Panc1 (cell line): ENCODE measurements around the gene TSPAN10. TPM values are rescaled to one million over a fixed set of nuclear protein-coding genes. Genes with fewer than 3 reads are reported as not detected.
"Not testable (repeated sequence)": the region's sequence is repeated elsewhere in the genome, so short reads cannot be mapped to it uniquely, and the experiment has no call there.

Experiments
- ATAC-seq: fragments of 200-7000 bp; cut with Tn5 transposase; 2 replicates; pipeline ENCODE4 v1.9.1; 2020; ENCODE audit warnings: mild to moderate bottlenecking, moderate library complexity
- BruUV-seq: library from RNA; stranded (reverse); fragments of 400-500 nt; replicated peaks from 2 replicates; lab custom pipeline; 2021; lab: Mats Ljungman, UMichigan
- CTCF ChIA-PET: fragments of 300-600 bp; sonication (Branson Sonifier 250); formaldehyde crosslinking; loops from one replicate; lab custom pipeline; 2022; ENCODE audit warnings: antibody characterized with exemption; lab: Charles Lee
- POLR2A ChIA-PET: fragments of 300-600 bp; sonication (Branson Sonifier 250); formaldehyde crosslinking; loops from one replicate; lab custom pipeline; 2022; ENCODE audit warnings: antibody characterized with exemption; lab: Charles Lee
- DNase-seq: peaks from one replicate; pipeline ENCODE4 v3.0.0-alpha.2; 2010; ENCODE audit warnings: low read depth, low spot score
- H3K27ac ChIP-seq: 2 replicates; pipeline ENCODE4 v1.5.1; 2011; ENCODE audit warnings: mild to moderate bottlenecking, low read length, inconsistent platforms
- H3K27me3 ChIP-seq: fragments of 200-500 bp; sonication (Bioruptor generic); 2 replicates; pipeline ENCODE4 v1.6.0; 2014; ENCODE audit warnings: low read length, inconsistent platforms; ENCODE audit not compliant: control insufficient read depth, insufficient read depth
- H3K36me3 ChIP-seq: fragments of 200-500 bp; sonication (Bioruptor generic); 2 replicates; pipeline ENCODE4 v1.5.1; 2014; ENCODE audit warnings: inconsistent platforms, mild to moderate bottlenecking, low read length, moderate library complexity; ENCODE audit not compliant: control insufficient read depth, insufficient read depth
- H3K4me1 ChIP-seq: 2 replicates; pipeline ENCODE4 v1.5.1; 2011; ENCODE audit warnings: inconsistent platforms, mild to moderate bottlenecking, low read length, moderate library complexity; ENCODE audit not compliant: control insufficient read depth, insufficient read depth
- H3K4me3 ChIP-seq, 2 experiments: 2 replicates each; pipeline ENCODE4 v1.5.1; 2011 to 2012; ENCODE audit warnings: low read depth in 2 of 2, low read length in 2 of 2, mild to moderate bottlenecking in 2 of 2, inconsistent platforms in 1 of 2, moderate library complexity in 1 of 2
- H3K9me3 ChIP-seq: fragments of 200-500 bp; sonication (Bioruptor generic); 2 replicates; pipeline ENCODE4 v1.5.1; 2014; ENCODE audit warnings: low read depth, mild to moderate bottlenecking, inconsistent platforms, low read length, moderate library complexity; ENCODE audit not compliant: control insufficient read depth, insufficient read depth
- CTCF ChIP-seq: fragments of 450-650 bp; IDR thresholded peaks from 2 replicates; pipeline ENCODE4 v1.5.1; 2017; ENCODE audit warnings: mild to moderate bottlenecking
- POLR2AphosphoS5 ChIP-seq: IDR thresholded peaks from 2 replicates; pipeline ENCODE4 v1.6.1; 2012; ENCODE audit warnings: mild to moderate bottlenecking, low read depth, low read length, moderate library complexity
- REST ChIP-seq, 2 experiments: IDR thresholded peaks; 2 replicates each; pipeline ENCODE4 v1.6.1; 2011 to 2012; ENCODE audit warnings: low read depth in 2 of 2, control low read depth in 1 of 2, low read length in 1 of 2, mild to moderate bottlenecking in 1 of 2, moderate library complexity in 1 of 2; ENCODE audit not compliant: insufficient read depth in 1 of 2
- SIN3A ChIP-seq: IDR thresholded peaks from 2 replicates; pipeline ENCODE4 v1.6.1; 2012; ENCODE audit warnings: low read depth, mild to moderate bottlenecking, low read length, moderate library complexity, borderline replicate concordance; ENCODE audit not compliant: insufficient read depth
- TCF7L2 ChIP-seq: IDR thresholded peaks from 2 replicates; pipeline ENCODE4 v1.6.1; 2011; ENCODE audit warnings: mild to moderate bottlenecking, low read depth, low read length, inconsistent platforms
- in situ Hi-C: cut with HindIII; loops from 2 replicates; pipeline ENCODE4 v1.10.0; 2016; ENCODE audit warnings: low sequenced_read_pairs, low pct_unique_long_range_greater_than_20kb
- intact Hi-C: fragments of 100-400 bp; cut with micrococcal nuclease; formaldehyde crosslinking; loops from one replicate; pipeline ENCODE4 v1.10.0; 2022; ENCODE audit not compliant: unreplicated experiment
- total RNA-seq: library from RNA; stranded (reverse); gene quantifications from one replicate; pipeline ENCODE4 v1.2.1, GENCODE V29; 2021; ENCODE audit not compliant: unreplicated experiment

TSPAN10 gene
- total RNA-seq, 1 experiment from 2014 or later, result 4.8 TPM

- no peak for DNase-seq
- intact Hi-C loops, result no loop called here
- Histone ChIP-seq H3K4me3 (no peak overlapping the region), H3K9me3 (no peaks in the 10 kb centered on the region), H3K4me1 (no peaks in the 10 kb centered on the region), H3K27me3 (no peaks in the 10 kb centered on the region), H3K36me3 (peaks cover 14% of the 10 kb centered on the region), H3K27ac (no peak overlapping the region)
- no TSS peak for BruUV-seq
- 0 out of 2 replicates have a peak, but pooled peaks have one; percentile 35 for ATAC-seq
- in situ Hi-C loops, result no loop called here
- ChIA-PET POLR2A (no interaction called here), CTCF (no interaction called here)
- TF ChIP-seq POLR2AphosphoS5 (no peak), SIN3A (no peak), CTCF (no peak), REST (IDR thresholded peaks at IDR 0.05; ENCODE audit: insufficient read depth in 1 of 2, low read depth in 2 of 2, low read length in 1 of 2) (no peak), TCF7L2 (no peak)
Measured at GRCh38 chr17:81615401-81615930, 21.5 kb upstream of the TSPAN10 start.

GRCh38 chr17:81616877-81617276 lies 20.1 kb upstream of the TSPAN10 start:
- intact Hi-C loops (no loop called here), in situ Hi-C loops (no loop called here)
- no peaks in the 10 kb centered on the region for H3K9me3 ChIP-seq
- POLR2A ChIA-PET, result no interaction called here
- ATAC-seq (no peak), DNase-seq (no peak)
- no TSS peak for BruUV-seq
- no peak overlapping the region for H3K27ac ChIP-seq
- no peaks in the 10 kb centered on the region for H3K4me1 ChIP-seq
- TF ChIP-seq CTCF (no peak), POLR2AphosphoS5 (no peak), SIN3A (no peak)
- no peak overlapping the region for H3K4me3 ChIP-seq
- H3K27me3 ChIP-seq, result no peaks in the 10 kb centered on the region
- CTCF ChIA-PET, result no interaction called here
- peaks cover 28% of the 10 kb centered on the region for H3K36me3 ChIP-seq

GRCh38 chr17:81618307-81618706 lies 18.7 kb upstream of the TSPAN10 start:
- in situ Hi-C loops, ATAC-seq, H3K27ac ChIP-seq, intact Hi-C loops, DNase-seq, H3K9me3 ChIP-seq, H3K4me1 ChIP-seq, POLR2A ChIA-PET, H3K4me3 ChIP-seq, BruUV-seq, H3K27me3 ChIP-seq, CTCF ChIA-PET: not testable (repeated sequence)
- peaks cover 25% of the 10 kb centered on the region for H3K36me3 ChIP-seq
